ENCODE data around the gene NADK2.

GRCh38 chr5:36156619-36157018, 85.1 kb downstream of the NADK2 start:
- TF ChIP-seq POLR2A (IDR thresholded peaks at IDR 0.05; ENCODE audit: low read depth), result no peak
- no peak for TF ChIP-seq CTCF (IDR thresholded peaks at IDR 0.05)
- TF ChIP-seq POLR2AphosphoS5 (IDR thresholded peaks at IDR 0.05), result no peak
- no peak for TF ChIP-seq EP300 (IDR thresholded peaks at IDR 0.05)
